Measurements from ENCODE around the gene LDLR. TPM values are rescaled to one million over a fixed set of nuclear protein-coding genes. Genes with fewer than 3 reads are reported as not detected.
A peak's percentile ranks its signal among the peaks of the same experiment; 100 is the strongest.
"Not testable (repeated sequence)": the region's sequence is repeated elsewhere in the genome, so short reads cannot be mapped to it uniquely, and the experiment has no call there.

The LDLR gene
- total RNA-seq, 2 donors from 2014 or later = 179 to 194 TPM

DNA sequence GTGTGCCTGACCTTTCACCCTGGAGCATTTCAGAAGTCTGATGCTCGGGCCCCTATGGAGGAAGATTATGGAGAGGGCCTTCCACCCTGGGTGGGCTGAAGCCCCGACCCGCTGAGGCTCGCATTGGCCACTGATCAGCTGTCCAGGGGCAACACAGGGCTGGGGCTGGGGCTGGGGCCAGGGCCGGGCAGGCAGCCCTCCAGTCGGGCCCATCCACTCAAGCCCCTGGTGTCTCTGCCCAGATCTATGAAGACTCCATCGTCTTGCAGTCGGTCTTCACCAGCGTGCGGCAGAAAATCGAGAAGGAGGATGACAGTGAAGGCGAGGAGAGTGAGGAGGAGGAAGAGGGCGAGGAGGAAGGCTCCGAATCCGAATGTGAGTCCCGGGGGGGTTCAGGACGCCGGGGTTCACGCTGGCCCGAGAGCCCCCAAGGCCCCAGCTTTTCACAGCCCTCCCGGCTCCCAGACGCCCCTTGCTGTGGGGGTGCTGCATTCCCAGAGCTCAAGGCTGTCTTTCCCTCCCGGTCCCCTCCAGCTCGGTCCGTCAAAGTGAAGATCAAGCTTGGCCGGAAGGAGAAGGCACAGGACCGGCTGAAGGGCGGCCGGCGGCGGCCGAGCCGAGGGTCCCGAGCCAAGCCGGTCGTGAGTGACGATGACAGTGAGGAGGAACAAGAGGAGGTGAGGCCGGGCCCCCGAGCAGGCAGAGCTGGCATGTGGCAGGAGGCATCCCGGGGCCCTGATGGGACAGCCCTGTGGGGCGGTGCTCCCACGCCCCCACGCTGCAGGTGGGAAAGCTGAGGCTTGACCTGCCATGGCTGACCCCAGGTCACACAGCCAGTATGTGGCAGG, 29.5 kb upstream of the LDLR start:
- Mint-ChIP-seq H3K9me3 (no peaks in the 10 kb centered on the region), H3K27me3 (no peaks in the 10 kb centered on the region), H3K36me3 (no peaks in the 10 kb centered on the region), H3K27ac (no peak overlapping the region), H3K4me3 (no peak overlapping the region), H3K4me1 (ENCODE audit: low read depth in 2 of 2) (no peaks in the 10 kb centered on the region)
- ATAC-seq = peak in 1 of 2 donors; percentile 10
- DNase-seq (ENCODE audit: low spot score) = no peak

DNA sequence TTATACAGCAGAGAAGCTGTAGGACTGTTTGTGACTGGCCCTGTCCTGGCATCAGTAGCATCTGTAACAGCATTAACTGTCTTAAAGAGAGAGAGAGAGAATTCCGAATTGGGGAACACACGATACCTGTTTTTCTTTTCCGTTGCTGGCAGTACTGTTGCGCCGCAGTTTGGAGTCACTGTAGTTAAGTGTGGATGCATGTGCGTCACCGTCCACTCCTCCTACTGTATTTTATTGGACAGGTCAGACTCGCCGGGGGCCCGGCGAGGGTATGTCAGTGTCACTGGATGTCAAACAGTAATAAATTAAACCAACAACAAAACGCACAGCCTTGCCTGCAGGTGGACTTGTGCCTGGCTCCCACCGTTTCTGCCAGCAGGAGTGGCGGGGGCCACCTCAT, 27.3 kb upstream of the LDLR start:
- Mint-ChIP-seq H3K4me3 (no peak overlapping the region), H3K4me1 (ENCODE audit: low read depth in 2 of 2) (peaks cover 0 to 4% of the 10 kb centered on the region in 2 donors), H3K9me3 (no peaks in the 10 kb centered on the region), H3K36me3 (no peaks in the 10 kb centered on the region), H3K27ac (no peak overlapping the region), H3K27me3 (no peaks in the 10 kb centered on the region)
- ATAC-seq (peak in 1 of 2 donors; percentile 24), DNase-seq (ENCODE audit: low spot score) (no peak)

DNA sequence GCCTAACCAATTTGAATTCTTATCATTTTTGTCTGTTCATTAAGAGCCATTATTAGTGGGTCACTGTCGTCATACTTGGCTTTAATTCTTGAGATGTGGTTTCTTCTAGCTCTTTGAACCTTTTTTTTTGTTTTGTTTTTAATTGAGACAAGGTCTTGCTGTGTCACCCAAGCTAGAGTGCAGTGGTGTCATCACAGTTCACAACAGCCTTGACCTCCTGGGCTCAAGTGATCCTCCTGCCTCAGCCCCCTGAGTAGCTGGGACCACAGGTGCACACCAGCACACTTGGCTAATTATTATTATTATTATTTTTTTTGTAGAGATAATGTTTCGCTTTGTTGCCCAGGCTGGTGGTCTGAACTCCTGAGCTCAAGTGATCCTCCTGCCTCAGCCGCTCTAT, 25.8 kb upstream of the LDLR start:
- DNase-seq (ENCODE audit: low spot score) = no peak
- Mint-ChIP-seq H3K4me1 (ENCODE audit: low read depth in 2 of 2) (peaks cover 0 to 4% of the 10 kb centered on the region in 2 donors), H3K9me3 (no peaks in the 10 kb centered on the region), H3K4me3 (no peak overlapping the region), H3K27ac (no peak overlapping the region), H3K27me3 (no peaks in the 10 kb centered on the region), H3K36me3 (no peaks in the 10 kb centered on the region)
- ATAC-seq = no peak

DNA sequence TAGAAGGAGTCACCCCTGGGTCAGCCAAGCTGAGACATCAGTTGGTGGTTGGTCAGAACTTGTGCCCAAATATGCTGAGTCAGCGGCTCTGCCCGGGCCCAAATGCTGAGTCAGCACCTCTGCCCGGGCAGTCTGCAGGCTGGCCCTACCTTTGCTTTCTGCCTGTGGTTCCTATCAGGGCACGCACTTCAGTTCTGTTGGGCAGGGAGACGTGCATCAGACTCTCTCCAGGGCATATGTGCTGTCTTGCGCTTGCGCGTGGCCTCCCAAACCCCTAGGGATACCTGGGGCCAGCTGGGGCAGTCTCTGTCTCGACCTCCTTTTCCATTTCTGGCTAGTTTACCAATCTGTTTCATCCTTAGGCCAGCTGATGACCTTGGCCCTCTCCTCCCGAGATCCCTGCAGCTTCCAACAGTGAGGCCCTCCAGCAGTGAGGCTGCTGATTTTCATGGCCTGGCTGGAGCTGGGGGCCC, 24.4 kb upstream of the LDLR start:
- no peaks in the 10 kb centered on the region for H3K9me3 Mint-ChIP-seq
- no peaks in the 10 kb centered on the region for H3K27me3 Mint-ChIP-seq
- DNase-seq (ENCODE audit: low spot score) (no peak), ATAC-seq (no peak)
- no peak overlapping the region for H3K27ac Mint-ChIP-seq
- no peaks in the 10 kb centered on the region for H3K36me3 Mint-ChIP-seq
- no peak overlapping the region for H3K4me3 Mint-ChIP-seq
- peaks cover 5 to 11% of the 10 kb centered on the region in 2 donors for H3K4me1 Mint-ChIP-seq (ENCODE audit: low read depth in 2 of 2)

DNA sequence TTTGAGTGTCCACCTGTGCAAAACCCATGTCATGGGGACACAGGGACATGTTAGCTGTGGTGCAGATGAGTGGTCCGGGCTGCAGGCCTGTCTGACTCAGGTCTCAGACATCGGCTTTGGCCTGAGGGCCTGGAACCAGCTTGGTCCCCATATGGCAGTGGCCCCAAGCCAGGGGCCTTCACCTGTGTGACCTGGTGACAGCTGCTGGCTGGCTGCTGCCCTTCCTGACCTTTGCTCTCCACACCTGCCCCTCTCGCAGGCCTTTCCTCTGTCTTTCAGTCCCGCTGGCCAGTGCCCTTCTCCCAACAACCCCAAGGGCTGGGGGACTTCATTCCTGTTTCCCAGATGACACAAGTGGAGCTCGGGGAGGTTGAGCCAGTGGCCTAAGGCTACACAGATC, 22.9 kb upstream of the LDLR start:
- Mint-ChIP-seq H3K27ac (no peak overlapping the region), H3K4me3 (no peak overlapping the region), H3K27me3 (no peaks in the 10 kb centered on the region), H3K36me3 (no peaks in the 10 kb centered on the region), H3K9me3 (no peaks in the 10 kb centered on the region), H3K4me1 (ENCODE audit: low read depth in 2 of 2) (peaks cover 5 to 13% of the 10 kb centered on the region in 2 donors)
- ATAC-seq (no peak), DNase-seq (ENCODE audit: low spot score) (no peak)

DNA sequence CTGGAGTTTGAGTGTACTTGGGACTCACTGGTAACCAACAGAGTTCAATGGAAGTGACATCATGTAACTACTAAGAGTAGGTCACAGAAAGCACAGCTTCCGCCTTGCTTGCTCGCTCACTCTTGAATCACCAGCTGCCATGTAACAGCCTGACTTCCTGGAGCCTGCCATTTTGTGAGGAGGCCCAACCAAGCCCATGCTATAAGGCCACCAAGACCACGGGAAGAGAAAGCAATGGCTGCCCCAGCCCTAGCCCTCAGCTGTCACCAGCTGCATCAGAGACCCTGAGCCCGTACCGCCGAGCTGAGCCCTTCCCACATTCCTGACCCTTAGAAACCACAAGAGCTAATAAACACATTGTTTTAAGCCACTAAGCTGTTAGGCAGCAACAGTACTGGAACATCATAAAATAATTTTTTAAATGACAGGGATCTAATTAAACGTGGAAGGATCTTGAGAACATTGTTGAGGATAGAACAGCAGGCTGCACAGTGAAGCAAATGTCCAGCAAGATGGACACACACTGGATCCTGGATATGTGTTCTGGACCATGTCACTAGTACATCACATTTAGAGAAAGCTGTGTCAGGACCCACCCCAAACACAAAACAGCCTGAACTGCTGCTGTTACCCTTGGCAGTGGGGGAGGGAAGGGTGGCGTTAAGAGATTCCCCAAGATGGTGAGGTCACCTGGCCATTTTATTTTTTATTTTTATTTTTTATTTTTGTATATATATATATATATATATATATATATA, 21.7 kb upstream of the LDLR start:
- no peak for DNase-seq (ENCODE audit: low spot score)
- H3K27me3 Mint-ChIP-seq = no peaks in the 10 kb centered on the region
- peaks cover 5 to 13% of the 10 kb centered on the region in 2 donors for H3K4me1 Mint-ChIP-seq (ENCODE audit: low read depth in 2 of 2)
- H3K9me3 Mint-ChIP-seq = no peaks in the 10 kb centered on the region
- H3K27ac Mint-ChIP-seq = no peak overlapping the region
- no peaks in the 10 kb centered on the region for H3K36me3 Mint-ChIP-seq
- ATAC-seq = no peak
- no peak overlapping the region for H3K4me3 Mint-ChIP-seq

DNA sequence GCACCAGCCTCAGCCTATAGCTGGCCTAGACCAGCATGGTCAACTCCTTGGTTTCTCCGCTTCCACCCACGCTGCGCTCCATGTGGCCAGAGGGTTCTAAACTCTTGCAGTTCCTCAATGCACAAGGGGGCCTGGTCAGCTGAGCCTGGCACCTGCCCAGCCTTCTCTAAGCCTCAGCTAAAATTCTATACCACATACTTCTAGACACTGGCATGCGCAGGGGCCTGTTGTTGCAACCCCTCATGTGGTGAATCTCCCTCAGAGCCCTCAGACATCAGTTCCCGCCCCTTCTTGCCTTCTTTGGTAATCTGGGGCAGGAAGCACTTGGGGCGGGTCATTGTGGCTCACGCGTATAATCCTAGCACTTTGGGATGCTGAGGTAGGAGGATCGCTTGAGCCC, 19.7 kb upstream of the LDLR start:
- DNase-seq (ENCODE audit: low spot score) = no peak
- Mint-ChIP-seq H3K4me3 (no peak overlapping the region), H3K4me1 (ENCODE audit: low read depth in 2 of 2) (peaks cover 10 to 15% of the 10 kb centered on the region in 2 donors), H3K9me3 (no peaks in the 10 kb centered on the region), H3K36me3 (no peaks in the 10 kb centered on the region), H3K27ac (no peak overlapping the region), H3K27me3 (no peaks in the 10 kb centered on the region)
- peak in 1 of 2 donors; percentile 17 for ATAC-seq

DNA sequence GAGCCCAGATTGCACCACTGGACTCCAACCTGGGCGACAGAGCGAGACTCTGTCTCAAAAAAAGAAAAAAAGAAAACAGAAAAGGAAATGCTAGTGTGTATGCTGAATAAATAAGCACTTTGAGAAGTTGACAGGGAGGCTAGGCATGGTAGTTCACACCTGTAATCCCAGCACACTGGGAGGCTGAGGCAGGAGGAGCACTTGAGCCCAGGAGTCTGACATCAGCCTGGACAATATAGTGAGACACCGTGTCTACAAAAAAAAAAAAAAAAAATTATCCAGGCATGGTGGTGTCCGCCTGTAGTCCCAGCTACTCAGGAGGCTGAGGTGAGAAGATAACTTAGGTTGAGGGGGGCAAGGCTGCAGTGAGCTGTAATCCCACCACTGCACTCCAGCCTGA, 19.1 kb upstream of the LDLR start:
- ATAC-seq = no peak
- Mint-ChIP-seq H3K4me3 (no peak overlapping the region), H3K9me3 (no peaks in the 10 kb centered on the region), H3K27ac (no peak overlapping the region), H3K4me1 (ENCODE audit: low read depth in 2 of 2) (peaks cover 11 to 14% of the 10 kb centered on the region in 2 donors), H3K27me3 (no peaks in the 10 kb centered on the region), H3K36me3 (no peaks in the 10 kb centered on the region)
- DNase-seq (ENCODE audit: low spot score) = no peak

DNA sequence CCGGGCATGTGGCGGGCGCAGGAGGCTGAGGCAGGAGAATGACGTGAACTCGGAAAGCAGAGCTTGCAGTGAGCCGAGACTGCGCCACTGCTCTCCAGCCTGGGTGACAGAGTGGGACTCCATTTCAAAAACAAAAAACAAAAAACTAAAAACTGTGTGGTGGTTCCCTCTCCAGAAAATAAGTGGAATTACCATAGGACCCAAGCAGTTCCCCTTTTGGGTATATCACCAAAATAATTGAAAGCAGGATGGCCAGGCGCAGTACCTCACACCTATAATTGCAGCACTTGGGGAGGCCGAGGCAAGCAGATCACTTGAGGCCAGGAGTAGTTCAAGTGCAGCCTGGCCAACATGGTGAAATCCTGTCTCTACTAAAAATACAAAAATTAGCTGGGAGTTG, 15.7 kb upstream of the LDLR start:
- Mint-ChIP-seq H3K9me3 (no peaks in the 10 kb centered on the region), H3K27ac (no peak overlapping the region), H3K4me3 (no peak overlapping the region), H3K4me1 (ENCODE audit: low read depth in 2 of 2) (peaks cover 11 to 13% of the 10 kb centered on the region in 2 donors), H3K27me3 (no peaks in the 10 kb centered on the region), H3K36me3 (no peaks in the 10 kb centered on the region)
- DNase-seq (ENCODE audit: low spot score) (no peak), ATAC-seq (no peak)

DNA sequence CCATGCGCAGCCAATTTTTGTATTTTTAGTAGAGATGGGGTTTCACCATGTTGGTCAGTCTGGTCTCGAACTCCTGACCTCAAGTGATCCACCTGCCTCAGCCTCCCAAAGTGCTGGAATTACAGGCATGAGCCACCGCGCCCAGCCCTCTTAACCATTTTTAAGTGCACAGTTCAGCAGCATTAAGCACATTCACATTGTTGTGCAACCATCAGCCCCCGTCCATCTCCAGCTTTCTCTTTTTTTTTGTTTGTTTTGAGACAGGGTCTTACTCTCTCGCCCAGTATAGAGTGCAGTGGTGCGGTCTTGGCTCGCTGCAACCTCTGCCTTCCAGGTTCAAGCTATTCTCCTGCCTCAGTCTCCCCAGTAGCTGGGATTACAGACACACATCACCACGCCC, 12.5 kb upstream of the LDLR start:
- H3K9me3 Mint-ChIP-seq; H3K36me3 Mint-ChIP-seq; DNase-seq (ENCODE audit: low spot score); ATAC-seq; H3K4me3 Mint-ChIP-seq; H3K27ac Mint-ChIP-seq; H3K27me3 Mint-ChIP-seq; H3K4me1 Mint-ChIP-seq (ENCODE audit: low read depth in 2 of 2): not testable (repeated sequence)

DNA sequence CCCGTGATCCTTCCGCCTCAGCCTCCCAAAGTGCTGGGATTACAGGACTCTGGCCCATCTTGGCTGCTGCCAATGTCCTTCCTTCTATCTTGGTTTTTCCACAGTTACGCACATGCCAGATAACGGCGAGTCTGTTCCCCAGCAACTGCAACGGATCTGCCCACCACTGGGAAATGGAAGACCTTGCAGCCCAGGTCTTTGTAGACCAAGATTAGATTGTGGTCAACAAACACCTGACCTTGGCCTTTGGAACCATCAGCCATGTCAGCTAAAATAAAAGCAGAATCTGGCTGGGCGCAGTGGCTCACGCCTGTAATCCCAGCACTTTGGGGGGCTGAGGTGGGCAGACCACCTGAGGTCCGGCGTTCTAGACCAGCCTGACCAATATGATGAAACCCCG, 10.4 kb upstream of the LDLR start:
- H3K36me3 Mint-ChIP-seq = no peaks in the 10 kb centered on the region
- peaks cover 5 to 6% of the 10 kb centered on the region in 2 donors for H3K4me1 Mint-ChIP-seq (ENCODE audit: low read depth in 2 of 2)
- no peak for ATAC-seq
- DNase-seq (ENCODE audit: low spot score) = no peak
- no peaks in the 10 kb centered on the region for H3K27me3 Mint-ChIP-seq
- H3K9me3 Mint-ChIP-seq = no peaks in the 10 kb centered on the region
- no peak overlapping the region for H3K27ac Mint-ChIP-seq
- H3K4me3 Mint-ChIP-seq = no peak overlapping the region

DNA sequence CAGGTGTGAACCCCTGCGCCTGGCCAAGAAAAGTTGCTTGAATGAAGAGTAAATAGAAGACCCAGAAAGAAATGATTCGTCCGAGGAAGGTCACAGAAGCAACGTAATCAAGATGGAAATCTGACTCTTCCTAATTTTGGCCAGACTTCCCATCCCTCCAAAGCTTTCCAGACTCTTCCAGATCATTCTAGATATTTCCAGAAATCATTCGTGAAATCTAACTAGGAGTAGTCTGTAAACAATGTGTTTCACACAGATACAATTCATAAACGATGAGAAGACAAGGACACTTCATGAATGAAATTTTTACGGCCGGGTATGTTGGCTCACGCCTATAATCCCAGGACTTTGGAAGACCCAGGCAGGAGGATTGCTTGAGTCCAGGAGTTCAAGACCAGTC, 9.3 kb upstream of the LDLR start:
- Mint-ChIP-seq H3K27me3 (no peaks in the 10 kb centered on the region), H3K4me3 (no peak overlapping the region), H3K9me3 (no peaks in the 10 kb centered on the region), H3K4me1 (ENCODE audit: low read depth in 2 of 2) (peaks cover 0 to 3% of the 10 kb centered on the region in 2 donors), H3K27ac (no peak overlapping the region), H3K36me3 (no peaks in the 10 kb centered on the region)
- no peak for ATAC-seq
- DNase-seq (ENCODE audit: low spot score) = no peak

DNA sequence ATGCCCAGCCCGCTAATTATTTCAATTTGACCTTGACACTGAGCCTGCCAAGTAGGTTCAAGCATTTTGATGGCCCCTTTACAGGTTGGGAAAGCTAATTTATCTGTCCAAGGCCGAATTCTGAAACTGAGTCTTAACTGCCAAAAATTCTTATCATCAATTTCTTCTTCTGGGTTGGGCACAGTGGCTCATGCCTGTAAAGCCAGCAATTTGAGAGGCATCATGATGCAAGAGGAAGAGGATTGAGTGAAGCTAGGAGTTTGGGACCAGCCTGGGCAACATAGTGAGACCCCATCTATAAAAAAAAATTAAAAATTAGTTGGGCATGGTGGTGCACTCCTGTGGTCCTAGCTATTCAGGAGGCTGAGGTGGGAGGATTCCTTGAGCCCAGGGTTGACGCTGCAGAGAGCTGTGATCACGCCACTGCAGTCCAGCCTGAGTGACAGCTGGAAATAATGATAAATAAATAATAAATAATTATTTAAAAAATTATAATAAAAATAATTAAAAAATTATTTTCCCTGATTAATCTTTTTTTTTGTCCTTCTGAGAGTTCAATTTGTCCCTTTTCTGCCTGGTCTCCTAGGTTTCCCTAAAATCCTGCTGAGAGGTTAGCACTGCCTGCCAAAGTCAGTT, 1.3 kb upstream of the LDLR start:
- H3K4me1 Mint-ChIP-seq (ENCODE audit: low read depth in 2 of 2) = peaks cover 21 to 25% of the 10 kb centered on the region in 2 donors
- peak overlapping the region; percentile 91 for H3K4me3 Mint-ChIP-seq
- no peaks in the 10 kb centered on the region for H3K36me3 Mint-ChIP-seq
- ATAC-seq = no peak
- DNase-seq (ENCODE audit: low spot score) = no peak
- H3K27ac Mint-ChIP-seq = peak overlapping the region; percentile 96 to 98
- no peaks in the 10 kb centered on the region for H3K9me3 Mint-ChIP-seq
- no peaks in the 10 kb centered on the region for H3K27me3 Mint-ChIP-seq
